A549 treated with Mapracorat at 1 μM for 4 hours (cell line): Measurements from ENCODE around the gene OR14K1. TPM values are rescaled to one million over a fixed set of nuclear protein-coding genes. Genes with fewer than 3 reads are reported as not detected.

ENCODE experiments used
- total RNA-seq: library from RNA; stranded (reverse); fragments of 200-300 nt; extraction: Qiagen RNA extraction; gene quantifications from 5 replicates; pipeline ENCODE4 v1.2.3, GENCODE V29; 2022

Gene OR14K1, protein sequence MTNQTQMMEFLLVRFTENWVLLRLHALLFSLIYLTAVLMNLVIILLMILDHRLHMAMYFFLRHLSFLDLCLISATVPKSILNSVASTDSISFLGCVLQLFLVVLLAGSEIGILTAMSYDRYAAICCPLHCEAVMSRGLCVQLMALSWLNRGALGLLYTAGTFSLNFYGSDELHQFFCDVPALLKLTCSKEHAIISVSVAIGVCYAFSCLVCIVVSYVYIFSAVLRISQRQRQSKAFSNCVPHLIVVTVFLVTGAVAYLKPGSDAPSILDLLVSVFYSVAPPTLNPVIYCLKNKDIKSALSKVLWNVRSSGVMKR
- total RNA-seq: not detected in 5 replicates

DNA sequence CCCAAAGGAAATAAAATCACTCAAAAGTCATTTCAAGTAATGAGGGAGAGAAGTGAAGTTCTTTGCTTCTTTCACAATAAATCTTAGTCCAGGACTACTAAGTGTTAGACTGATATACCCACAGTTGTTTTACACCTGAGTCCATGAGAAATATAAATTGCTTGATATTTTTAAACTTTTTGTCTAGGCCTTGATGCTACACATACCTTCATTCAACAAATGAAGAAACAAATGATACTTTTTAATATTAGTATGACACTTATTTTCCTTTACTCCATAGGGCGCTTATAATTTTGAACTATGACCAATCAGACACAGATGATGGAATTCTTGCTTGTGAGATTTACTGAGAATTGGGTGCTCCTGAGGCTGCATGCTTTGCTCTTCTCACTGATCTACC lies at the start of gene OR14K1:
Gene OR14K1 (plus strand): TSS at position 301 of the 400 bp plus-strand sequence. CDS start 0 bp downstream, at position 301.

GRCh38 chr1:247716546-247716945 lies 21.9 kb upstream of the OR14K1 start, which contains the start of gene OR6F1:
OR6F1 (minus strand) TSS chr1:247716646; CDS start chr1:247712755, 3,891 bp downstream.

GRCh38 chr1:247748041-247748440 lies 9.6 kb downstream of the OR14K1 start, which contains the start of gene OR14A2:
OR14A2 (minus strand) TSS chr1:247748141.

GRCh38 chr1:247760456-247760855 lies 22.0 kb downstream of the OR14K1 start, which contains the start of gene OR1C1:
OR1C1 (minus strand) TSS chr1:247760556; CDS start chr1:247758406, 2,150 bp downstream.

Other genes with a start within 250 kb of the OR14K1 start
- gene OR2C3, start 202.2 kb upstream of the OR14K1 start, total RNA-seq: not detected in 5 replicates
- not detected in 5 replicates for gene GCSAML, start 189.5 kb upstream of the OR14K1 start, total RNA-seq
- not detected in 5 replicates for gene OR2G2, start 150.3 kb upstream of the OR14K1 start, total RNA-seq
- gene OR2G3, start 133.0 kb upstream of the OR14K1 start, total RNA-seq: not detected in 5 replicates
- gene OR13G1, start 58.9 kb upstream of the OR14K1 start, total RNA-seq: not detected in 5 replicates
- gene OR6F1, start 22.0 kb upstream of the OR14K1 start, total RNA-seq: not detected in 5 replicates
- gene OR14A2, start 9.5 kb downstream of the OR14K1 start, total RNA-seq: not detected in 5 replicates
- gene OR1C1, start 21.9 kb downstream of the OR14K1 start, total RNA-seq: not detected in 5 replicates
- not detected in 5 replicates for gene OR14A16, start 85.5 kb downstream of the OR14K1 start, total RNA-seq
- not detected in 5 replicates for gene OR11L1, start 103.3 kb downstream of the OR14K1 start, total RNA-seq
- not detected in 5 replicates for gene TRIM58, start 118.6 kb downstream of the OR14K1 start, total RNA-seq
- gene OR2W3, start 157.0 kb downstream of the OR14K1 start, total RNA-seq: not detected in 5 replicates
- not detected in 5 replicates for gene OR2T8, start 181.6 kb downstream of the OR14K1 start, total RNA-seq
- not detected in 5 replicates for gene OR2AJ1, start 186.3 kb downstream of the OR14K1 start, total RNA-seq
- not detected in 5 replicates for gene OR2L8, start 210.2 kb downstream of the OR14K1 start, total RNA-seq
- gene OR2AK2, start 226.6 kb downstream of the OR14K1 start, total RNA-seq: not detected in 5 replicates